B cell (primary cell): ENCODE measurements around the gene RGS6. TPM values are rescaled to one million over a fixed set of nuclear protein-coding genes. Genes with fewer than 3 reads are reported as not detected.

ENCODE experiments used
- ATAC-seq: fragments of 200-7000 bp; cut with Tn5 transposase; one replicate; pipeline ENCODE4 v1.10.0; 2021; ENCODE audit warnings: low read depth, mild to moderate bottlenecking, moderate number of reproducible peaks, moderate library complexity
- CTCF ChIA-PET: fragments of 350-600 bp; sonication (Branson Sonifier 250); formaldehyde crosslinking; loops from one replicate; lab custom pipeline; 2021; ENCODE audit warnings: antibody characterized with exemption, inconsistent platforms; lab: Charles Lee
- POLR2A ChIA-PET: fragments of 350-600 bp; sonication (Branson Sonifier 250); formaldehyde crosslinking; loops from one replicate; lab custom pipeline; 2021; ENCODE audit warnings: antibody characterized with exemption; lab: Charles Lee
- DNase-seq: peaks from one replicate; pipeline ENCODE4 v3.0.0; 2013
- H2AFZ ChIP-seq: 2 replicates; pipeline ENCODE4 v1.6.1; 2012; ENCODE audit warnings: mild to moderate bottlenecking, low read depth, low read length; ENCODE audit not compliant: insufficient read depth, poor library complexity, severe bottlenecking
- H3K27ac ChIP-seq, 2 donors: 1 replicate in 1 of 2; 2 replicates in 1 of 2; pipeline ENCODE4 v1.5.1; 2012 to 2013; ENCODE audit warnings: low read length in 2 of 2, mild to moderate bottlenecking in 2 of 2, moderate library complexity in 1 of 2
- H3K27me3 ChIP-seq, 4 experiments: fragments of 200-600 bp in 1 of 4; sonication (generic) in 1 of 4; replicated peaks in 1 of 4; 1 replicate in 2 of 4; 2 replicates in 2 of 4; pipeline versions ENCODE4 v1.6.1 to v1.7.0; 2013 to 2016; ENCODE audit warnings: low read length in 3 of 4, mild to moderate bottlenecking in 2 of 4, mixed read lengths in 1 of 4, moderate library complexity in 1 of 4; ENCODE audit not compliant: insufficient read depth in 4 of 4, control insufficient read depth in 3 of 4; ENCODE audit errors: control extremely low read depth in 1 of 4
- H3K36me3 ChIP-seq, 2 experiments: replicated peaks in 1 of 2; 1 replicate in 1 of 2; 2 replicates in 1 of 2; pipeline versions ENCODE4 v1.6.1 to v1.7.1; 2013; ENCODE audit warnings: low read length in 1 of 2; ENCODE audit not compliant: insufficient read depth in 2 of 2, control insufficient read depth in 1 of 2; ENCODE audit errors: control extremely low read depth in 1 of 2, extremely low read depth in 1 of 2
- H3K4me1 ChIP-seq, 2 donors: fragments of 200-600 bp in 1 of 2; sonication (generic) in 1 of 2; 1 replicate in 1 of 2; 2 replicates in 1 of 2; pipeline versions ENCODE4 v1.5.1 to v1.6.1; 2013 to 2017; ENCODE audit warnings: low read length in 2 of 2; ENCODE audit not compliant: control insufficient read depth in 2 of 2, insufficient read depth in 2 of 2
- H3K4me2 ChIP-seq: replicated peaks from 2 replicates; pipeline ENCODE3; 2012; ENCODE audit warnings: mild to moderate bottlenecking, low read depth, low read length; ENCODE audit not compliant: poor library complexity, severe bottlenecking
- H3K4me3 ChIP-seq, 5 experiments: fragments of 200-600 bp in 1 of 5; sonication (generic) in 1 of 5; 1 replicate in 3 of 5; 2 replicates in 2 of 5; pipeline versions ENCODE4 v1.5.1 to v1.7.0; 2011 to 2016; ENCODE audit warnings: low read length in 4 of 5, mild to moderate bottlenecking in 4 of 5, low read depth in 2 of 5, control low read depth in 1 of 5, moderate library complexity in 1 of 5; ENCODE audit not compliant: insufficient read depth in 1 of 5; ENCODE audit errors: control extremely low read depth in 1 of 5, extremely low read depth in 1 of 5
- H3K79me2 ChIP-seq: fragments of 200-600 bp; sonication (generic); one replicate; pipeline ENCODE4 v1.6.0; 2016; ENCODE audit warnings: low read length; ENCODE audit not compliant: control insufficient read depth, insufficient read depth
- H3K9ac ChIP-seq: fragments of 200-600 bp; sonication (generic); 2 replicates; pipeline ENCODE4 v1.6.1; 2017; ENCODE audit warnings: mild to moderate bottlenecking, low read length, moderate library complexity
- H3K9me3 ChIP-seq, 3 donors: one replicate each; pipeline versions ENCODE4 v1.6.1 to v1.7.1; 2013; ENCODE audit warnings: low read length in 2 of 3; ENCODE audit not compliant: control insufficient read depth in 2 of 3, insufficient read depth in 1 of 3; ENCODE audit errors: control extremely low read depth in 1 of 3
- H4K20me1 ChIP-seq: 2 replicates; pipeline ENCODE4 v1.6.0; 2012; ENCODE audit warnings: mild to moderate bottlenecking, low read length; ENCODE audit not compliant: insufficient read depth, control insufficient read depth, poor library complexity, severe bottlenecking
- H3K27ac Mint-ChIP-seq: one replicate; pipeline ENCODE4 v1.8.0; 2021; ENCODE audit warnings: mixed read lengths
- H3K27me3 Mint-ChIP-seq: one replicate; pipeline ENCODE4 v1.8.0; 2021; ENCODE audit warnings: mixed read lengths
- H3K4me1 Mint-ChIP-seq: one replicate; pipeline ENCODE4 v1.8.0; 2021; ENCODE audit warnings: mixed read lengths
- H3K4me3 Mint-ChIP-seq: one replicate; pipeline ENCODE4 v1.8.0; 2021; ENCODE audit warnings: mixed read lengths
- H3K9me3 Mint-ChIP-seq: one replicate; pipeline ENCODE4 v1.8.0; 2022; ENCODE audit warnings: mixed read lengths; ENCODE audit not compliant: insufficient read depth
- EZH2 ChIP-seq: IDR thresholded peaks from 2 replicates; pipeline ENCODE4 v1.6.1; 2012; ENCODE audit warnings: borderline replicate concordance, low read depth, mild to moderate bottlenecking, moderate library complexity, low read length; ENCODE audit not compliant: insufficient read depth, poor library complexity, severe bottlenecking
- WGBS: methylation state at CpG from one replicate; pipeline ENCODE4 v1.1.5; 2013; ENCODE audit warnings: missing lambda C conversion rate; ENCODE audit not compliant: insufficient coverage; 5-methylcytosine and 5-hydroxymethylcytosine counted together
- intact Hi-C: fragments of 100-400 bp; cut with micrococcal nuclease; formaldehyde crosslinking; loops from one replicate; pipeline ENCODE4 v1.10.0; 2022
- polyA plus RNA-seq: library from polyadenylated mRNA; depleted of rRNA; stranded (reverse); fragments of >200 nt; gene quantifications from 2 replicates; pipeline ENCODE4 v1.2.3, GENCODE V29; 2012
- total RNA-seq, 2 donors: library from RNA; stranded (reverse); fragments of 120-200 nt in 1 of 2; gene quantifications; 1 replicate in 1 of 2; 2 replicates in 1 of 2; pipeline versions ENCODE4 v1.2.3 to v1.2.4, GENCODE V29; 2013 to 2022
- TF ChIP-seq, protein P1 (sequence below): fragments of 200-600 bp; IDR thresholded peaks from one replicate; pipeline ENCODE4 v1.8.0; 2022; ENCODE audit warnings: antibody characterized with exemption, mild to moderate bottlenecking

Gene RGS6
- total and polyA plus RNA-seq, 2 donors (not counting 1 experiment from before 2014, with no cell fraction given) = 0.07 TPM; not detected in 1

DNA sequence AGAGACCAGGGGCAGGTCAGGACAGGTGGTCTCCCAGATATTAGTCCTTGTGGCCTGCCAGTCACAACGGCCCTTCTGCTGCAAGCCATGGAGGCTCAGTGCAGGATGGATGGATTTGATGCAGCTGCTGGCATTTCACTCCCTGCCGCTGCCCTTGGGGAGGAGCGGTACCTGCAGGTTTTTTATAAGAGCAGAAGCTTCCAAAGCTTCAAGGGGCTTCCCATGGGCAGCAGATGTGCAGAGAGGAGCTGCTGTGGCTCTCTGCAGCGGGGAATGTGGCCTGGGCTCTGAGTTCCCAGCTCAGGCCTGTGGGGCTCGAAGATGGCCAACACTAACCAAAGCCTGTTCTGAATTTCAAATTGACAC, 582.4 kb downstream of the RGS6 start:
- intact Hi-C loops = loop anchor here (5.0 kb wide), 1 partner anchor 83 kb away; no protein-coding TSS in a partner anchor
- no peaks in the 10 kb centered on the region for H3K9me3 Mint-ChIP-seq

More for the DNA sequence above, 582.4 kb downstream of the RGS6 start:
- no peak overlapping the region for H3K4me2 ChIP-seq
- H3K36me3 ChIP-seq = no peaks in the 10 kb centered on the region
- H3K9ac ChIP-seq = no peak overlapping the region
- no peak overlapping the region for H2AFZ ChIP-seq
- ATAC-seq = no peak
- H3K27me3 ChIP-seq = peaks cover 0 to 4% (median 0%) of the 10 kb centered on the region in 4 experiments
- DNase-seq = no peak
- peaks cover 0 to under 1% (median 0%) of the 10 kb centered on the region in 3 donors for H3K9me3 ChIP-seq
- ChIA-PET CTCF (interaction anchor here (0.7 to 8.6 kb wide), 17 partner anchors 9 to 458 kb away, joined by 3 to 364 read pairs (median 6); partner anchors contain the start of gene DPF3), POLR2A (interaction anchor here (1.2 kb wide), 1 partner anchor 380 kb away, joined by 4 read pairs; no protein-coding TSS in a partner anchor)
- WGBS = 81% methylated on average over 3 of the region's 5 CpGs
- H3K27me3 Mint-ChIP-seq = peaks cover 6% of the 10 kb centered on the region
- TF ChIP-seq, protein P1, sequence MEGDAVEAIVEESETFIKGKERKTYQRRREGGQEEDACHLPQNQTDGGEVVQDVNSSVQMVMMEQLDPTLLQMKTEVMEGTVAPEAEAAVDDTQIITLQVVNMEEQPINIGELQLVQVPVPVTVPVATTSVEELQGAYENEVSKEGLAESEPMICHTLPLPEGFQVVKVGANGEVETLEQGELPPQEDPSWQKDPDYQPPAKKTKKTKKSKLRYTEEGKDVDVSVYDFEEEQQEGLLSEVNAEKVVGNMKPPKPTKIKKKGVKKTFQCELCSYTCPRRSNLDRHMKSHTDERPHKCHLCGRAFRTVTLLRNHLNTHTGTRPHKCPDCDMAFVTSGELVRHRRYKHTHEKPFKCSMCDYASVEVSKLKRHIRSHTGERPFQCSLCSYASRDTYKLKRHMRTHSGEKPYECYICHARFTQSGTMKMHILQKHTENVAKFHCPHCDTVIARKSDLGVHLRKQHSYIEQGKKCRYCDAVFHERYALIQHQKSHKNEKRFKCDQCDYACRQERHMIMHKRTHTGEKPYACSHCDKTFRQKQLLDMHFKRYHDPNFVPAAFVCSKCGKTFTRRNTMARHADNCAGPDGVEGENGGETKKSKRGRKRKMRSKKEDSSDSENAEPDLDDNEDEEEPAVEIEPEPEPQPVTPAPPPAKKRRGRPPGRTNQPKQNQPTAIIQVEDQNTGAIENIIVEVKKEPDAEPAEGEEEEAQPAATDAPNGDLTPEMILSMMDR = no peak
- TF ChIP-seq EZH2 = no peak
- H4K20me1 ChIP-seq = no peaks in the 10 kb centered on the region
- no peak overlapping the region for H3K27ac Mint-ChIP-seq
- H3K79me2 ChIP-seq = no peaks in the 10 kb centered on the region
- H3K4me3 ChIP-seq = no peak overlapping the region
- no peak overlapping the region for H3K27ac ChIP-seq
- peaks cover 34 to 41% of the 10 kb centered on the region in 2 donors for H3K4me1 ChIP-seq
- no peak overlapping the region for H3K4me3 Mint-ChIP-seq
- peaks cover 33% of the 10 kb centered on the region for H3K4me1 Mint-ChIP-seq
